Measurements from ENCODE around the gene CLDND2. TPM values are rescaled to one million over a fixed set of nuclear protein-coding genes. Genes with fewer than 3 reads are reported as not detected.

Gene CLDND2
- total RNA-seq, 1 experiment from 2014 or later: 1.8 TPM

GRCh38 chr19:51330366-51330765 lies 38.4 kb downstream of the CLDND2 start:
- no peak overlapping the region for H3K4me2 ChIP-seq (ENCODE audit: low read length)
- H3K79me2 ChIP-seq (ENCODE audit: insufficient read depth, low read length): no peaks in the 10 kb centered on the region
- H4K20me1 ChIP-seq (ENCODE audit: insufficient read depth): no peaks in the 10 kb centered on the region
- no peaks in the 10 kb centered on the region for H3K36me3 ChIP-seq (ENCODE audit: control insufficient read depth in 1 of 2, insufficient read depth in 2 of 2, low read length in 2 of 2)
- intact Hi-C loops (cut with micrococcal nuclease): no loop called here
- H3K27me3 ChIP-seq (ENCODE audit: insufficient read depth, low read length): no peaks in the 10 kb centered on the region
- peaks cover 2 to 10% of the 10 kb centered on the region in 2 experiments; a peak in 2 of 4 replicates for H3K4me1 ChIP-seq (ENCODE audit: control insufficient read depth in 1 of 2, insufficient read depth in 2 of 2, low read length in 2 of 2)
- no peak overlapping the region for H2AFZ ChIP-seq (ENCODE audit: low read depth, low read length, poor library complexity, severe bottlenecking)
- no peak overlapping the region for H3K9ac ChIP-seq (ENCODE audit: low read length)
- ChIA-PET CTCF (no interaction called here), RAD21 (ENCODE audit: low non-redundant PET in 1 of 2, low total read pairs in 2 of 2, uncharacterized antibody in 2 of 2, unreplicated experiment in 2 of 2) (no interaction called here), POLR2A (no interaction called here)
- no TSS peak for BruUV-seq (replicated peaks)
- DNase-seq (ENCODE audit: low read depth, low spot score) (no peak), ATAC-seq (no peak)
- H3K9me3 ChIP-seq (ENCODE audit: control insufficient read depth in 1 of 2, insufficient read depth in 1 of 2, low read depth in 1 of 2, low read length in 2 of 2): no peaks in the 10 kb centered on the region
- H3K4me3 ChIP-seq (replicated peaks in 1 of 2; ENCODE audit: low read depth in 1 of 2, low read length in 2 of 2): no peak overlapping the region
- TF ChIP-seq ATF3 (IDR thresholded peaks at IDR 0.05) (no peak), SIN3A (IDR thresholded peaks at IDR 0.05; ENCODE audit: low read depth) (no peak), EZH2phosphoT487 (IDR thresholded peaks at IDR 0.05; ENCODE audit: borderline replicate concordance) (no peak), REST (IDR thresholded peaks at IDR 0.05; ENCODE audit: low read depth) (no peak), EGR1 (IDR thresholded peaks at IDR 0.05; ENCODE audit: low read depth) (no peak), ELF1 (IDR thresholded peaks at IDR 0.05; ENCODE audit: borderline replicate concordance, low read depth) (no peak), RAD21 (IDR thresholded peaks at IDR 0.05; ENCODE audit: low read depth) (no peak), CTCF (IDR thresholded peaks at IDR 0.05 in 2 of 3, conservative IDR thresholded peaks at IDR 0.05 in 1 of 3; ENCODE audit: borderline replicate concordance in 1 of 3, insufficient read depth in 1 of 3, low read depth in 2 of 3, low read length in 2 of 3) (no peak), ZBTB33 (IDR thresholded peaks at IDR 0.05; ENCODE audit: extremely low read depth, insufficient replicate concordance, low read length) (no peak), MAX (IDR thresholded peaks at IDR 0.05) (no peak), POLR2A (IDR thresholded peaks at IDR 0.05; ENCODE audit: borderline replicate concordance, extremely low read depth, insufficient read depth, insufficient read length) (no peak), SRF (IDR thresholded peaks at IDR 0.05; ENCODE audit: low read depth) (no peak), YY1 (IDR thresholded peaks at IDR 0.05; ENCODE audit: extremely low read depth, insufficient replicate concordance, low read depth, low read length) (no peak)
- H3K9me2 ChIP-seq (ENCODE audit: insufficient read depth): no peaks in the 10 kb centered on the region
- no peak overlapping the region for H3K27ac ChIP-seq (ENCODE audit: low read depth, low read length)
